ENCODE results near the gene POLD3. TPM values are rescaled to one million over a fixed set of nuclear protein-coding genes. Genes with fewer than 3 reads are reported as not detected.

The POLD3 gene
- total RNA-seq, 3 donors from 2014 or later (not counting 1 experiment from before 2014, with no cell fraction given), result 9.4 to 10.6 (median 9.6) TPM

DNA sequence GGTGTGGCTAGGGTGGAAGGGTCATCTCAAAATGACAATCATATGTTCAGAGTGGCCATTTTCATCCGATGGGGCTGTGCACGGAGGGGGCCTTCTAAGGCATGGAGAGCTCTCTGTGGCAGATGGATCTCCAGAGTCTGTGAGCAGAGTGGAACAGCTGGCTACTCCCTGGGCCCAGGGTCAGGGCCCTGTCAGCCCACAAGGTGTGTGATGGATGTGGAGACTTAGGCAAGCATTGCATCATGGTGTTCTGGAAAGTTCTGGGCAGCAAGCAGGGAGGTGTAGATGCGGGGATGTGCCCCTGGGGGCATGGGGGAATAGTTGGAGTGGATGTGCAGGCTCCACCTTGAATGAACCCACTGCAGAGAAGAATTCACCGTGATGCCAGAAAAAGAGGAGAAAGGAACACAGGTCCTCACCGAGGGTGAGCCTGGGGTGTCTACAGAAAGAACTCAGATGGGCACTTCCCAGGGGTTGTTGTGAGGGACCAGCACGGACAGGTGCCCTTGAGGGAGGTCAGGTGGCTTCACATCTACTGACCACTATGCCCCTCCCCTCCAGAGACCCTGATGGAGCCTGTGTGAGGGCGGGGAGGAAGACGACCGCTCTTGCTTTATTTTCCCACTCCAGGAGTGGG lies 87.8 kb downstream of the POLD3 start:
- no peaks in the 10 kb centered on the region for H3K9me3 ChIP-seq (ENCODE audit: control insufficient read depth, insufficient read depth, low read length)
- no peak for TF ChIP-seq CTCF (IDR thresholded peaks at IDR 0.05)

DNA sequence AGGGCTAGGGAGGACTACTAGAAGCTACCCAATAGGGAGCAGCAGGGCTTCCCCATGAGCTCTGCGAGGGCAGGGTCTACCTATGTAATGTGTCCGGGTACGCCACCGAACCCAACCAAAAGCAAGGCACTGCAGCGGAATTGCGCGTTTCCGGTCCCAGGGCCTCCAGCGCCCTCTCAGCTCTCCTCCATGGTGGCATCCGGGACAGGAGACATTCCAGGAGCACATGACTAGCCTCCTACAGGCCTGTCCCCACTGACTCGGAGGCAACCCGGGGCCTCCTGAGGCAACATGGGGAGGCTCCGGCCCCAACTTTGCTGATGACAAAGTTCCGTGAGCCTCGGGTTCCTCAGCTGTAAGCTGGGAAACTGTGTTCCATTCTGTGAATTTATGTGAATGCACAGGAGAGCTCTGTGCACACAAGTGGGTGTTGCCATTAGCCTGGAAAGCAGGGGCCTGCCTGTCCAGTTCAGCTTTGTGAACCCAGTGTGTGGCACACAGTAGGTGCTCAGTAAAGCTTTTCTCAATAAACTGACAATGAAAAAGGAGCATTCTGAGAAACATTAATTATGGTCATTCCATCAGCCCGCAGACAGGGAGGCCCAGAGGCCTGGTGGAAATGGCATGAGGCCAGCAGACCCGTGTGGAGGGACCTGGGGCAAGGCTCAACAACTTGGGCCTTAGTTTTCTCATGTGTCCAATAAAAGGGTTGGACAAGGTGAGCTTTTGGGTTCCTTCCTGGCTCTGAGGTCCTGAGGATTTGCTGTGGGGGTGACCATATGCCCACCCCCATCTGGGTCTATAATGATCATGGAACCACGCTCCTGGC lies 88.5 kb downstream of the POLD3 start:
- intact Hi-C loops (cut with micrococcal nuclease), result no loop called here
- 92% methylated on average over 18 of the region's 18 CpGs for WGBS (ENCODE audit: insufficient coverage)
- Histone ChIP-seq H3K27ac (ENCODE audit: low read length) (no peak overlapping the region), H3K9me3 (ENCODE audit: control insufficient read depth, insufficient read depth, low read length) (no peaks in the 10 kb centered on the region), H3K4me3 (ENCODE audit: low read length) (no peak overlapping the region), H3K4me1 (ENCODE audit: control insufficient read depth, insufficient read depth, low read length) (no peaks in the 10 kb centered on the region), H3K27me3 (ENCODE audit: control insufficient read depth, insufficient read depth, low read length) (peaks cover 14% of the 10 kb centered on the region), H3K36me3 (ENCODE audit: control insufficient read depth, insufficient read depth, low read length) (no peaks in the 10 kb centered on the region)
- no peaks in the 10 kb centered on the region for H3K9me3 Mint-ChIP-seq
- no peak overlapping the region for H3K4me3 Mint-ChIP-seq
- no peaks in the 10 kb centered on the region for H3K4me1 Mint-ChIP-seq
- no peak overlapping the region for H3K27ac Mint-ChIP-seq
- ATAC-seq (no peak), DNase-seq (no peak)
- peaks cover 16 to 26% of the 10 kb centered on the region in 2 donors for H3K27me3 Mint-ChIP-seq (ENCODE audit: low read depth in 2 of 2)
- TF ChIP-seq CTCF (IDR thresholded peaks at IDR 0.05), result no peak
- no peaks in the 10 kb centered on the region for H3K36me3 Mint-ChIP-seq

More for the DNA sequence above, 87.8 kb downstream of the POLD3 start:
- Histone ChIP-seq H3K4me1 (ENCODE audit: control insufficient read depth, insufficient read depth, low read length) (no peaks in the 10 kb centered on the region), H3K36me3 (ENCODE audit: control insufficient read depth, insufficient read depth, low read length) (no peaks in the 10 kb centered on the region), H3K27me3 (ENCODE audit: control insufficient read depth, insufficient read depth, low read length) (peaks cover 14% of the 10 kb centered on the region), H3K4me3 (ENCODE audit: low read length) (no peak overlapping the region), H3K27ac (ENCODE audit: low read length) (no peak overlapping the region)
- Mint-ChIP-seq H3K4me3 (no peak overlapping the region), H3K36me3 (no peaks in the 10 kb centered on the region), H3K4me1 (no peaks in the 10 kb centered on the region), H3K9me3 (no peaks in the 10 kb centered on the region), H3K27ac (no peak overlapping the region), H3K27me3 (ENCODE audit: low read depth in 2 of 2) (peaks cover 9 to 26% of the 10 kb centered on the region in 2 donors)
- no peak for DNase-seq
- ATAC-seq, result no peak
- WGBS (ENCODE audit: insufficient coverage), result 89% methylated on average over 9 of the region's 9 CpGs
- intact Hi-C loops (cut with micrococcal nuclease), result no loop called here

DNA sequence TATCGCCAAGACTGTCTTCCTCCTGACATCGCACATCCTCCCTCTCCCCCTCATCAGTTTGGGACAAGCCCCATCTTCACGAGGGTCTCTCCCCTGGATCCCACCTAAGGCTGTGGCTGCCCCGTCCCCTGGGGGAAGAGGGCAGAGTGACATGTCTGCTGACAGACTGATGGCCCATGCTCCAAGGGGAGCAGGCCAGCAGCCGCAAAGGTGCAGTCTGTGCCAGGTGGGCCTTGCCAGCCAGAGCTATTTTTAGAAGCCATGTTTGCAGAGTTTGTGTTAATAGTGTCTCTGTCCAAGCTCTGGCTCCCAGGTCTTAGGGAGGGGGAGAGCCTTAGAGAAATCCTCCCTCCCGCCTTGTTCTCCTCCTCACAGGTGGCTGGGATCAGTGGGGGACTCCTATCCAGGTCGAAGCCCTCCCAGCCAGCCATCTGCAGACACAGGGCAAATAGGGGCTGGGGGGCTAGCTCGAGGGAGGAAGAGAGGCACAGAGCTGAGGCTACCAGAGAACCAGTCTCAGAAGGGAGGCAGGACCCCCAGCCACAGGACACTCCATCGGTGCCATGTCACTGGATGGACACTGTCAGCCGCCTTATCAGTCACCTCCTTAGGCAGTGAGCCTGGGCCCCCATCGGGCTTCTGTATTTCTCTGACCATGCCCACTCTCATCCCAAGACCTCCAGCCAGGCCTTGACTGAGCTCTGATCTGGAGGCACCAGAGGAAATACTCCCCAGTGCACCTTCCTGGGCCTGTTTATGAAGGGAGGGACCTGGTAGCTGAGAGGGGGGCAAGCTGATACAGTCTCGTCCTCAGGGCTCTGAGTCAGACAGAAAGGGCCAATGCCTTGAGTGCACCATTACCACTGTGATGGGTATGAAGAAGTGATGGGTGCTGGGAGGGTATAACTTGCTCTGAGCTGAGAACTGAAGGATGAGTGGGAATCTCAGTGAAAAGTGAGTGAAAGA lies 89.6 kb downstream of the POLD3 start:
- H3K4me1 Mint-ChIP-seq, result no peaks in the 10 kb centered on the region
- no peaks in the 10 kb centered on the region for H3K9me3 Mint-ChIP-seq
- H3K9me3 ChIP-seq (ENCODE audit: control insufficient read depth, insufficient read depth, low read length), result no peaks in the 10 kb centered on the region
- H3K27me3 Mint-ChIP-seq (ENCODE audit: low read depth in 2 of 2), result peaks cover 24 to 26% of the 10 kb centered on the region in 2 donors
- peaks cover 3% of the 10 kb centered on the region for H3K4me1 ChIP-seq (ENCODE audit: control insufficient read depth, insufficient read depth, low read length)
- H3K36me3 Mint-ChIP-seq, result no peaks in the 10 kb centered on the region
- no peaks in the 10 kb centered on the region for H3K36me3 ChIP-seq (ENCODE audit: control insufficient read depth, insufficient read depth, low read length)
- no peak for TF ChIP-seq CTCF (IDR thresholded peaks at IDR 0.05)
- 93% methylated on average over 12 of the region's 12 CpGs for WGBS (ENCODE audit: insufficient coverage)
- no peak overlapping the region for H3K27ac ChIP-seq (ENCODE audit: low read length)
- no peak overlapping the region for H3K4me3 Mint-ChIP-seq
- no peak overlapping the region for H3K4me3 ChIP-seq (ENCODE audit: low read length)
- intact Hi-C loops (cut with micrococcal nuclease), result no loop called here
- DNase-seq (no peak), ATAC-seq (no peak)
- H3K27ac Mint-ChIP-seq, result no peak overlapping the region
- H3K27me3 ChIP-seq (ENCODE audit: control insufficient read depth, insufficient read depth, low read length), result peaks cover 14% of the 10 kb centered on the region
